ENCODE results near the gene IL3. TPM values are rescaled to one million over a fixed set of nuclear protein-coding genes. Genes with fewer than 3 reads are reported as not detected.

Gene IL3
- total RNA-seq, 1 experiment from 2014 or later, result not detected

DNA sequence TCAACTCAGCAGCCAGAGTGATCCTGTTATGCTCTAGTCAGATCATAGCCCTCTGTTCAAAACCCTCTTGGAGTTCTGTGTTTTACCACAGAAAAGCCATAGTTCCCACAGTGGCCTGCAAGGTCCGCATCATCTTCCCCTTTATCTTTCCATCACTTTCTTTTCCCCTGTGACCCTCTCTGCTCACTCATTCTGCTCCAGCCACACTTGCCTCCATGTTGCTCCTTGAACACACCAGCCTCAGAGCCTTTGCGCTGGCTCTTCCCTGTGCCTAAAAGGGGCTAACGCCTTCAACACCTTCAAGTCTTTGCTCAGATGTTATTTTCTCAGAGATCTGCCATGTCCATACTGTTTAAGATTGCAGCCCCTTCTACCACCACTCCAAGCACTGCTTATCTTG, 39.5 kb downstream of the IL3 start:
- ChIA-PET CTCF (no interaction called here), POLR2A (no interaction called here)
- H3K4me1 ChIP-seq (ENCODE audit: control insufficient read depth, insufficient read depth, low read length), result peaks cover 2% of the 10 kb centered on the region; the same call in 1 of the 2 replicates
- no peaks in the 10 kb centered on the region for H3K36me3 ChIP-seq (ENCODE audit: control insufficient read depth, insufficient read depth, low read length)
- BruUV-seq (replicated peaks), result no TSS peak
- TF ChIP-seq CTCF (IDR thresholded peaks at IDR 0.05) (no peak), SIN3A (IDR thresholded peaks at IDR 0.05; ENCODE audit: borderline replicate concordance, insufficient read depth, low read depth, low read length) (no peak), POLR2AphosphoS5 (IDR thresholded peaks at IDR 0.05; ENCODE audit: low read depth, low read length) (no peak), TCF7L2 (IDR thresholded peaks at IDR 0.05; ENCODE audit: low read depth, low read length) (no peak), REST (IDR thresholded peaks at IDR 0.05; ENCODE audit: insufficient read depth in 1 of 2, low read depth in 2 of 2, low read length in 1 of 2) (no peak)
- in situ Hi-C loops (cut with HindIII; ENCODE audit: low pct_unique_long_range_greater_than_20kb, low sequenced_read_pairs), result no loop called here
- intact Hi-C loops (cut with micrococcal nuclease; ENCODE audit: unreplicated experiment), result no loop called here
- DNase-seq (ENCODE audit: low read depth, low spot score) (no peak), ATAC-seq (no peak)
- no peak overlapping the region for H3K4me3 ChIP-seq (ENCODE audit: low read depth in 2 of 2, low read length in 2 of 2)
- no peak overlapping the region for H3K27ac ChIP-seq (ENCODE audit: low read length)
- no peaks in the 10 kb centered on the region for H3K9me3 ChIP-seq (ENCODE audit: control insufficient read depth, insufficient read depth, low read depth, low read length)
- no peaks in the 10 kb centered on the region; the same call in 1 of the 2 replicates for H3K27me3 ChIP-seq (ENCODE audit: control insufficient read depth, insufficient read depth, low read length)

GRCh38 chr5:132100672-132101261, 40.3 kb downstream of the IL3 start:
- DNase-seq (ENCODE audit: low read depth, low spot score) (no peak), ATAC-seq (no peak)
- BruUV-seq (replicated peaks), result no TSS peak
- peaks cover 2% of the 10 kb centered on the region; the same call in 1 of the 2 replicates for H3K4me1 ChIP-seq (ENCODE audit: control insufficient read depth, insufficient read depth, low read length)
- H3K27me3 ChIP-seq (ENCODE audit: control insufficient read depth, insufficient read depth, low read length), result no peaks in the 10 kb centered on the region; the same call in 1 of the 2 replicates
- no peak overlapping the region for H3K4me3 ChIP-seq (ENCODE audit: low read depth in 2 of 2, low read length in 2 of 2)
- in situ Hi-C loops (cut with HindIII; ENCODE audit: low pct_unique_long_range_greater_than_20kb, low sequenced_read_pairs), result no loop called here
- no peak overlapping the region for H3K27ac ChIP-seq (ENCODE audit: low read length)
- no peaks in the 10 kb centered on the region for H3K9me3 ChIP-seq (ENCODE audit: control insufficient read depth, insufficient read depth, low read depth, low read length)
- POLR2A ChIA-PET, result no interaction called here
- CTCF ChIA-PET, result no interaction called here
- no peak for TF ChIP-seq SIN3A (IDR thresholded peaks at IDR 0.05; ENCODE audit: borderline replicate concordance, insufficient read depth, low read depth, low read length)
- TF ChIP-seq REST (IDR thresholded peaks at IDR 0.05; ENCODE audit: insufficient read depth in 1 of 2, low read depth in 2 of 2, low read length in 1 of 2), result no peak
- no peak for TF ChIP-seq CTCF (IDR thresholded peaks at IDR 0.05)
- TF ChIP-seq TCF7L2 (IDR thresholded peaks at IDR 0.05; ENCODE audit: low read depth, low read length), result no peak
- no peak for TF ChIP-seq POLR2AphosphoS5 (IDR thresholded peaks at IDR 0.05; ENCODE audit: low read depth, low read length)
- intact Hi-C loops (cut with micrococcal nuclease; ENCODE audit: unreplicated experiment), result no loop called here
- H3K36me3 ChIP-seq (ENCODE audit: control insufficient read depth, insufficient read depth, low read length), result no peaks in the 10 kb centered on the region

Measured in Panc1 (cell line).